ENCODE data around the gene SP3.

DNA sequence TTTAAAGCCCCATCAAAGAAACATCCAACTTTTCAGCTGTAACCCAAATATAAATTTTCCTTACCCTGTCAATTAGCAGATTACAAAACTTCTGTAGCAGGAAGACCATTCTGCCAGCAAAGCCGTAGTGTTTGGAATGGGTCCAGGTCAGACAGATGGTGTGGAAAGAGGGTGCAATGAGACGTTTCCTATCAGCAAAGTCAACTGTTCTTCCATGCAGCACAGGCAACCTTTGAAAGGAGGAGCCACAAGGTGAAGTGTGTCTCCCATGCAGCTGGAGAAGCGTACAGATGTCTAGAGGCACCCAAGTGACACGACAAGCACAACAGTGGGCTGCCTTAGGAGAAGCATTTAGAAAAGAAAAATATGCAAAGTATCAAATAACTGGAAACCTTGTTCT, 83.7 kb downstream of the SP3 start:
- TF ChIP-seq, protein P1, sequence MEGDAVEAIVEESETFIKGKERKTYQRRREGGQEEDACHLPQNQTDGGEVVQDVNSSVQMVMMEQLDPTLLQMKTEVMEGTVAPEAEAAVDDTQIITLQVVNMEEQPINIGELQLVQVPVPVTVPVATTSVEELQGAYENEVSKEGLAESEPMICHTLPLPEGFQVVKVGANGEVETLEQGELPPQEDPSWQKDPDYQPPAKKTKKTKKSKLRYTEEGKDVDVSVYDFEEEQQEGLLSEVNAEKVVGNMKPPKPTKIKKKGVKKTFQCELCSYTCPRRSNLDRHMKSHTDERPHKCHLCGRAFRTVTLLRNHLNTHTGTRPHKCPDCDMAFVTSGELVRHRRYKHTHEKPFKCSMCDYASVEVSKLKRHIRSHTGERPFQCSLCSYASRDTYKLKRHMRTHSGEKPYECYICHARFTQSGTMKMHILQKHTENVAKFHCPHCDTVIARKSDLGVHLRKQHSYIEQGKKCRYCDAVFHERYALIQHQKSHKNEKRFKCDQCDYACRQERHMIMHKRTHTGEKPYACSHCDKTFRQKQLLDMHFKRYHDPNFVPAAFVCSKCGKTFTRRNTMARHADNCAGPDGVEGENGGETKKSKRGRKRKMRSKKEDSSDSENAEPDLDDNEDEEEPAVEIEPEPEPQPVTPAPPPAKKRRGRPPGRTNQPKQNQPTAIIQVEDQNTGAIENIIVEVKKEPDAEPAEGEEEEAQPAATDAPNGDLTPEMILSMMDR (IDR thresholded peaks at IDR 0.05), result no peak
- no peak for TF ChIP-seq POLR2A (IDR thresholded peaks at IDR 0.05)
